ENCODE measurements around the gene TBC1D25.

DNA sequence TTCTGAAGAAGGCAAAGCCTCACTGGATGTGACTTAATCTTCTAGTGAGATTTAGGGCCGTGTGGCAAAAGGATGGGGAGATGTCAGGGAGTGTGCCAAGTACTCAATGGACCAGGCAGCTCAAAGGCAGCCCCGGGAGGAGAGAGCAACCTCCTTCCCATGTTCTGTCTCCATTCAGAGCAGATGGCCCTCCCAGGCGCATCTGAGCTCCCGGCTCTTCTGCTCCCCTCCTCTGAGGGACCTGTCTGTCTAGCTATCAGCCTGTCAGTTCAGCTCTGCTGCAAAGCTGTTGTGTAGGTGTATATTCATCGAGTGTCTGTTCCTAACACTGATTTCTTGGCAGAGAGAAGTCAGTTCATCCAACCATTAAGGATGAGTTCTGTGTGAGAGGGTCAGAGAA lies 41.6 kb upstream of the TBC1D25 start:
- no peak for TF ChIP-seq POLR2A (IDR thresholded peaks at IDR 0.05)
- TF ChIP-seq, protein P1, sequence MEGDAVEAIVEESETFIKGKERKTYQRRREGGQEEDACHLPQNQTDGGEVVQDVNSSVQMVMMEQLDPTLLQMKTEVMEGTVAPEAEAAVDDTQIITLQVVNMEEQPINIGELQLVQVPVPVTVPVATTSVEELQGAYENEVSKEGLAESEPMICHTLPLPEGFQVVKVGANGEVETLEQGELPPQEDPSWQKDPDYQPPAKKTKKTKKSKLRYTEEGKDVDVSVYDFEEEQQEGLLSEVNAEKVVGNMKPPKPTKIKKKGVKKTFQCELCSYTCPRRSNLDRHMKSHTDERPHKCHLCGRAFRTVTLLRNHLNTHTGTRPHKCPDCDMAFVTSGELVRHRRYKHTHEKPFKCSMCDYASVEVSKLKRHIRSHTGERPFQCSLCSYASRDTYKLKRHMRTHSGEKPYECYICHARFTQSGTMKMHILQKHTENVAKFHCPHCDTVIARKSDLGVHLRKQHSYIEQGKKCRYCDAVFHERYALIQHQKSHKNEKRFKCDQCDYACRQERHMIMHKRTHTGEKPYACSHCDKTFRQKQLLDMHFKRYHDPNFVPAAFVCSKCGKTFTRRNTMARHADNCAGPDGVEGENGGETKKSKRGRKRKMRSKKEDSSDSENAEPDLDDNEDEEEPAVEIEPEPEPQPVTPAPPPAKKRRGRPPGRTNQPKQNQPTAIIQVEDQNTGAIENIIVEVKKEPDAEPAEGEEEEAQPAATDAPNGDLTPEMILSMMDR (IDR thresholded peaks at IDR 0.05), result no peak

Data from esophagus squamous epithelium (tissue), 4 donors.